GM21786 (cell line): ENCODE measurements around the gene PTPN5.

Experiments used
- ATAC-seq: cut with Tn5 transposase; IDR thresholded peaks from one replicate; pipeline ENCODE4 v1.9.1; 2021; ENCODE audit not compliant: unreplicated experiment

The PTPN5 gene

DNA sequence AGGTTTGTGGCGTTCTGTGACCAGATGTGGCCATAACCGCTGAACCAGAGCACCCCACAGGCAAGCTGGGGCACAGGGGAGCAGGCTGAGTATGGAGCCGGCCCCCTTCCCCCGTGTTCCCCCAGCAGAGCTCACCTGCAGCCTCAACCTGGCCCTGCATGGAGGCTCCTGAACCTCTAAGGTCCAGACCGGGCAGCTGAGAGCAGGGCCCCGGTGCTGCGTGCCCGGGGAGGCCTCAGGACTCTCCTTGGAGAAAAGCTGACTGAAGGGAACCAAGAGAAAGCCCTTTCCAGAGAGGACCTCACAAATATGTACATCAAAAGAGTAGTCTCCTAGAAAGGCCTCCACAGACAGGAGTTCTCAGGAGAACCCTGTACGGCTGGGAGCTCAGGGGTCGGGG is 48.2 kb downstream of the PTPN5 start:
- ATAC-seq: no peak

- ATAC-seq: no peak
Observed at GRCh38 chr11:18741783-18742182, 49.8 kb downstream of the PTPN5 start.

DNA sequence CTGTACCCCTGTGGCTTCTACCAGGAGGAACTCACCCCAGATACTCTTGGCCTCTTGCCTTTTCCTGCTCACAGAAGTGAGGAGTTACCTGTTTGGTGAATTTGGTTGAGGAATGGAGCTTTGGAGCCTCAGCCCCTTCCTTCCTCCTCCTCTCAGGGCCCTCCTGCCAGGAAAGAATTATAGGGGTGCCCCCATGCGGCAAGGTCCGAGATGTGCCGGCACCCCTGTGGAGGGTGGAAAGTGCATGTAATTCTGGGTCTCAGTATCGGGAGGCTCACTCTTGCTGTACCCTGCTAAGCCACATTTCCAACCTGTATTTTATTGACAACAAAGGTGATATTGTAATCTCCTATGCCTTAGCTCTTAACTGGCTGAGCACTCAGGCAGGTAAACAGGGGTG is 51.9 kb downstream of the PTPN5 start:
- ATAC-seq: no peak

DNA sequence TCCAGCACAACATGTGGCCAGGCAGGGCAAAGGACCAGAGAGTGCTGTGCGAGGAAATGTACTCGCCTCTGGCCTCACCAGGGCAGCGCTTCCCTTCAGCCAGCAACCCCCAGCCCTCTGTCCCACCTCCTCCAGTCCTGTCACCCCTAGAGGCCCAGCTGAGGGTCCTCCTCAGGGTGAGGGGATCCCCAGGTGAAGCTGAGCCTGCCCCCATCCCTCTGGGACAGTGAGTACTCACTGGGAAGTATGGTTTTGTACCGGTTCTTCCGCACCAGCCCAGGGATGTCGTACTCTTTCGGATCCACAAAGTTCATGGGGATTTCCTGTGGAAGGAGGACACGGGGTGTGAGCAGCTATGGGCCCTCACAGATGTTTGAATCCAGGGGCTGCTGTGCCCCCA is 54.0 kb downstream of the PTPN5 start:
- ATAC-seq: no peak

GRCh38 chr11:18736590-18737148 is 54.9 kb downstream of the PTPN5 start:
- ATAC-seq: no peak

GRCh38 chr11:18733202-18733601 is 58.4 kb downstream of the PTPN5 start:
- no peak for ATAC-seq

- no peak for ATAC-seq
Observed at GRCh38 chr11:18731949-18732821, 59.4 kb downstream of the PTPN5 start.

DNA sequence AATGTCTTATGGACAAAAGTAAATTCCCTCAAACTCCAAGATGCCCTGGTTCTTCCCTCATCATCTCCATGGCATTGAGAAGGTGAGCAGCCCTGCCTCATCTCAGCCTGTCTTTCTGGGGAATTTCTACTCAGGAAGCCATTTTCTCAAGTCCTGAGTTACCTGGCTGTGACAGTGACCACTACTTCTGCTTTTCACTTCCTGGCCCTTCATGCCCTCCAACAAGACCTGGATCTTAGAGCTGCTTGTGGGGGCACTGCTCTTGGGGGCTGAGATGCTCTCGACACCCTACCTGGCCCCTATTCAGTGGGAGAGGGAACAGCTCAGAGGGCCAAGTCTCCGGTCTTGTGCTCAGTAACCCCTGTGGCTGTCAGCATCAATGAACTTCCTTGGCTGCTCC is 60.2 kb downstream of the PTPN5 start:
- no peak for ATAC-seq

DNA sequence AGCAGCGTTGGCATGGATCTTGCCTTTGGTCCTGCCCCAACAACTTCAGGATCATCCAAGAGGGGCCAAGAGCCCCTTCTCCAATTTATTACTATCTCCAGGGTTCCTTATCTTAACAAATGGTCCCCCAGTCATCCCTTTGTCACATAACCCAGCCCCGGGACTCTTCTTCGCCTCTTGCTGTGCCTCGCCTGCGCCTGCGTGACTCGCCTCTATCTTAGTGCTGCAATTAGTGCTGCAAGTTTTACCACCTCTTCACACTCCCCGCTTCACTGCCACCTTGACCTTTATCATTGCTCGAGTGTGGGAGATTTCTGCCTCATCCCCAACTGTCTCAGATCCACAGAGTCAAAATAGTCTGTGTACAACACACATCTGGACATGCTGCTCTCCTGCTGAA is 61.6 kb downstream of the PTPN5 start:
- ATAC-seq: no peak

- ATAC-seq: no peak
Observed at GRCh38 chr11:18729426-18729825, 62.2 kb downstream of the PTPN5 start.

GRCh38 chr11:18728658-18729057 is 62.9 kb downstream of the PTPN5 start:
- no peak for ATAC-seq

DNA sequence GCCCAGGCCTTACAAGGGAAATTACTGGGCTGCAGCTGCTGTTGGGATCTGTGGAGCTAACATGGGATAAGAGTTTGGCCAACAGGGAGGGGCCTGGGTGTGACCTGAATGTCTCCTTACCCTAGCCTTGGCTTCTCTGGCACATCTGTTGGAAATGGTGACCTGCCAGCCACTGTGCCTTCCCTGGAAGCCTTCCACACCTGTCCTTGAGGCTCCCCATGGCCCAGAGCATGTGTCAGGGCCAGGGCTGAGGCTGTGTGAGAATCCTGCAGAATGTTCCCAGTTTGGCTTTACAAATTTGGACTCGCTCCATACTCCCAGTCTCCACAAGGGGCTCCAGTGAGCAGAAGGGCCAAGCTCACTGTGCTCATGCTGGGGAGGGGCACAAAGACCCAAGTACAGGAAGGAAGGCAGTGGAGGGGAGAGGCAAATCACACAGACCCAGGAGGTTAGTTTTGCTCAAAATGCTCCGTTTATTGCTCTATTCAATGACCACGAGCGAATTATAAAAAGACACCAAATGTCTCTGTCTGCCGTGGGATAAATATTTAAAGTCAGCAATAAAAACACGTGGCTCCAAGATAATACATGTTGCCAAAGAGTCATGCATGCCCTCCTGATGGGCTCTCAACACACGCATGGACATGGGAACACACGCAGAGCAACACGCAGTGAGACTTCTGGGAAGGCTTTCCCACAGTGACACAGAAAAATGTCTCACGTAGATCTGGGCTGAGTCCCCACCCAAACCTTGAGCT is 63.9 kb downstream of the PTPN5 start:
- ATAC-seq: no peak

GRCh38 chr11:18726040-18726439 is 65.6 kb downstream of the PTPN5 start, which contains the start of gene IGSF22:
IGSF22 (minus strand) TSS chr11:18726188; CDS start chr11:18724236, 1,952 bp downstream.
- no peak for ATAC-seq

DNA sequence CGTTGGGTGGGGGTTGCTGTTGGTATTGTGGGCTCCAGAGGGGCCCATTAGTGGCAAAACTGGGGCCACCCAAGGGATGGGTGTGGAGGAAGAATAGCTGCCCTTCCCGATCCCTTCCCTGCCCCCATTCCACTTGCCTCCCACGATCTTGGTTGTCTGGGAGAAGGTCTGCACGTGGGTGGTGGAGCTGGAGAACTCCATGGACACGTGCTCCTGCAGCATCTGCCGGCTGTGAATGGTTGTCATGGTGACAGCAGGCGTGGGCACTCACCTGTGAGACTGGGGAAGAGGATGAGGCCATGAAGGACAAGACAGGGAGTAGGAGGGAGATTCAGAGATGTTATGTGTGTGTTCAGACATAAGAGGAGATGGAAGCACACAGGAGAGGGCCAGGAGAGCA is 67.6 kb downstream of the PTPN5 start:
- no peak for ATAC-seq

- ATAC-seq: no peak
Observed at GRCh38 chr11:18722293-18722637, 69.3 kb downstream of the PTPN5 start.

DNA sequence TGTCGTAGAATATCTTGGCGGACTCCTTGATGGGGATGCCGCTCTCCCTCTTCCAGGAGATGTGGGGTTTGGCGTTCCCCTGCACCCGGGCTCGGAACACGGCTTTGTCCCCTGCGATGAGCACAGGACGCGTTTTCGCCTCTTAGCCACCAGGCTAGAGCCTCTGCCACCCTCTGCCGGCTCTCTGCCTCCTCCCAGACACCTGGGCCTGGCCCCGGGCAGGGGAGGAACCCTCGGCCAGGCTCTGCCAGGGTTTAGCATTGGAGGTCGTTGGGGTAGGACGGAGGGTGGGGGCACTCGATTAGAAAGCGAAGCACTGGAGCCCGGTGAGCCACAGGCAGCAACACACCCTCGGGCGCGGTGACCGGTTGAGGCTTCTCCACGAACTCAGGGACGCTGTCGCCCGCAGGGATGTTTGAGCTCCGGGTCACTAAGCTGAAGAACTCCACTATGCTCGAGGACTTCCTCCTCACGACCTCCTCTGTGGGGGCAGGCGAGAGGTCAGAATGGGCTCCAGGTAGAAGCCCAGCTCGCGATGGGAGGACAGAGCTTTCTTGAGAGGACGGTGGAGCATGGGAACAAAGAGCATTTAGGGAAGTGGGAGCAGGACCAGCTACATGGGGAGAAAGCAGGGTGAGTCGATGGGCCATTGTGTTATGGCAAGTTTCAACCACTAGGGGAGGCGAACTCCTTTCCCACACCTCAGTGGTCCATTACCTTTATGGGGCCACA is 69.9 kb downstream of the PTPN5 start:
- peak; percentile 81 for ATAC-seq

GRCh38 chr11:18720808-18721560 is 70.6 kb downstream of the PTPN5 start:
- ATAC-seq: peak; percentile 63

- ATAC-seq: no peak
Observed at GRCh38 chr11:18720091-18720807, 71.3 kb downstream of the PTPN5 start.

- ATAC-seq: no peak
Observed at GRCh38 chr11:18715476-18715875, 76.1 kb downstream of the PTPN5 start.

DNA sequence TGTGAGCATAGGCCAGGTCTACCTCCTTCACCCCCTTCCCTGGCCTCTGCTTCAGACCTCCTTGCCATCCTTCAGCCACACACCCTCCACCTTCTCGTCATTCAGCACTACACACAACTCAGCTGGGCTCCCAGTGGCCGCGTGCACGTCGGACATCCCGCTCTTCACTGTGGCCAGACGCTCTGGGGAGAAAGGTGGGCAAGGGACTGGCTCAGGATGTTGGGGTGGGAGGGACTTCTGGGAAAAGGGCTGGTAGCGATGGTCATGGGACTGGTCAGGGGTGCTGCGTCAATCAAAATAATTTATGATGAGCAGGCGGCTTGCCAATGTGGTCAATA is 77.2 kb downstream of the PTPN5 start:
- ATAC-seq: no peak
